H9 (cell line): ENCODE results near the gene AK5. TPM values are rescaled to one million over a fixed set of nuclear protein-coding genes. Genes with fewer than 3 reads are reported as not detected.

Experiments
- DNase-seq: peaks from one replicate; pipeline ENCODE4 v3.0.0-alpha.2; 2017
- H2AFZ ChIP-seq: one replicate; pipeline ENCODE4 v1.6.1; 2013; ENCODE audit warnings: mild to moderate bottlenecking, low read length, control low read depth, moderate library complexity
- H2AK5ac ChIP-seq: 2 replicates; pipeline ENCODE4 v1.6.1; 2013; ENCODE audit warnings: low read length, control low read depth, mixed read lengths; ENCODE audit not compliant: insufficient read length
- H2BK120ac ChIP-seq: one replicate; pipeline ENCODE4 v1.6.1; 2013; ENCODE audit warnings: low read depth, mild to moderate bottlenecking, low read length, control low read depth, inconsistent platforms; ENCODE audit not compliant: poor library complexity, severe bottlenecking
- H2BK12ac ChIP-seq: 2 replicates; pipeline ENCODE4 v1.6.1; 2013; ENCODE audit warnings: low read length, control low read depth, mixed read lengths, low read depth; ENCODE audit not compliant: insufficient read length
- H2BK15ac ChIP-seq: 2 replicates; pipeline ENCODE4 v1.6.1; 2013; ENCODE audit warnings: low read depth, low read length, control low read depth
- H2BK20ac ChIP-seq: one replicate; pipeline ENCODE4 v1.6.1; 2013; ENCODE audit warnings: low read depth, mild to moderate bottlenecking, low read length, control low read depth, inconsistent platforms; ENCODE audit not compliant: poor library complexity, severe bottlenecking
- H2BK5ac ChIP-seq: 2 replicates; pipeline ENCODE4 v1.6.1; 2013; ENCODE audit warnings: low read length, control low read depth, mixed read lengths; ENCODE audit not compliant: insufficient read length
- H3K14ac ChIP-seq: 2 replicates; pipeline ENCODE4 v1.6.1; 2013; ENCODE audit warnings: low read length, control low read depth; ENCODE audit not compliant: insufficient read depth
- H3K18ac ChIP-seq: 2 replicates; pipeline ENCODE4 v1.6.1; 2013; ENCODE audit warnings: low read depth, mild to moderate bottlenecking, mixed read lengths, low read length, control low read depth; ENCODE audit not compliant: insufficient read length
- H3K23ac ChIP-seq: 2 replicates; pipeline ENCODE4 v1.6.1; 2013; ENCODE audit warnings: low read length, control low read depth, mixed read lengths, low read depth; ENCODE audit not compliant: insufficient read length
- H3K23me2 ChIP-seq: 2 replicates; pipeline ENCODE4 v1.6.1; 2013; ENCODE audit warnings: low read depth, mild to moderate bottlenecking, mixed read lengths, low read length, control low read depth; ENCODE audit not compliant: insufficient read length, poor library complexity, severe bottlenecking
- H3K27ac ChIP-seq: 2 replicates; pipeline ENCODE4 v1.5.1; 2013; ENCODE audit warnings: low read length, control low read depth, mixed read lengths, low read depth; ENCODE audit not compliant: insufficient read length
- H3K27me3 ChIP-seq: 2 replicates; pipeline ENCODE4 v1.6.1; 2013; ENCODE audit warnings: low read length, control low read depth, inconsistent platforms; ENCODE audit not compliant: insufficient read depth
- H3K4ac ChIP-seq: 2 replicates; pipeline ENCODE4 v1.6.1; 2013; ENCODE audit warnings: low read depth, mild to moderate bottlenecking, control low read depth, inconsistent platforms, low read length, moderate library complexity
- H3K4me1 ChIP-seq: 2 replicates; pipeline ENCODE4 v1.6.1; 2013; ENCODE audit warnings: low read length, control low read depth, inconsistent platforms; ENCODE audit not compliant: insufficient read depth
- H3K4me2 ChIP-seq: 2 replicates; pipeline ENCODE4 v1.6.1; 2013; ENCODE audit warnings: low read length, control low read depth, mixed read lengths; ENCODE audit not compliant: insufficient read length, insufficient read depth
- H3K56ac ChIP-seq: 2 replicates; pipeline ENCODE4 v1.6.1; 2013; ENCODE audit warnings: low read depth, mild to moderate bottlenecking, mixed read lengths, low read length, control low read depth; ENCODE audit not compliant: insufficient read length
- H3K79me1 ChIP-seq: 2 replicates; pipeline ENCODE4 v1.6.1; 2013; ENCODE audit warnings: low read depth, mild to moderate bottlenecking, moderate library complexity, low read length, control low read depth, inconsistent platforms; ENCODE audit not compliant: insufficient read depth, poor library complexity, severe bottlenecking
- H3K79me2 ChIP-seq: 2 replicates; pipeline ENCODE4 v1.6.1; 2013; ENCODE audit warnings: low read length, control low read depth, inconsistent platforms; ENCODE audit not compliant: insufficient read depth
- H3K9ac ChIP-seq: 2 replicates; pipeline ENCODE4 v1.6.1; 2013; ENCODE audit warnings: low read length, control low read depth, mixed read lengths; ENCODE audit not compliant: insufficient read length; ENCODE audit errors: extremely low read depth
- H3K9me3 ChIP-seq: one replicate; pipeline ENCODE4 v1.6.1; 2013; ENCODE audit warnings: low read depth, low read length, inconsistent platforms; ENCODE audit not compliant: control insufficient read depth
- H3T11ph ChIP-seq: one replicate; pipeline ENCODE4 v1.6.1; 2013; ENCODE audit warnings: mild to moderate bottlenecking, low read length, control low read depth, inconsistent platforms
- H4K20me1 ChIP-seq: one replicate; pipeline ENCODE4 v1.6.1; 2013; ENCODE audit not compliant: control insufficient read depth, insufficient read length, insufficient read depth
- H4K5ac ChIP-seq: 2 replicates; pipeline ENCODE4 v1.6.1; 2013; ENCODE audit warnings: low read depth, mild to moderate bottlenecking, mixed read lengths, low read length, control low read depth; ENCODE audit not compliant: insufficient read length
- H4K8ac ChIP-seq: replicated peaks from 2 replicates; pipeline ENCODE4 v1.6.1; 2013; ENCODE audit warnings: low read length, control low read depth, mixed read lengths, low read depth; ENCODE audit not compliant: insufficient read length
- H4K91ac ChIP-seq: 2 replicates; pipeline ENCODE4 v1.6.1; 2013; ENCODE audit warnings: low read depth, mild to moderate bottlenecking, moderate library complexity, mixed read lengths, low read length, control low read depth; ENCODE audit not compliant: insufficient read length
- H3K27ac Mint-ChIP-seq, 3 experiments: 2 replicates in 2 of 3; 3 replicates in 1 of 3; pipeline ENCODE4 v1.8.0; 2020 to 2021; ENCODE audit warnings: mixed read lengths in 3 of 3, mild to moderate bottlenecking in 1 of 3, moderate library complexity in 1 of 3
- H3K27me3 Mint-ChIP-seq: 2 replicates; pipeline ENCODE4 v1.8.0; 2021; ENCODE audit warnings: low read depth, mild to moderate bottlenecking, moderate library complexity, mixed read lengths
- H3K36me3 Mint-ChIP-seq, 3 experiments: 2 replicates in 2 of 3; 3 replicates in 1 of 3; pipeline ENCODE4 v1.8.0; 2020 to 2021; ENCODE audit warnings: low read depth in 3 of 3, mixed read lengths in 3 of 3; ENCODE audit not compliant: insufficient read depth in 1 of 3
- H3K4me1 Mint-ChIP-seq, 2 experiments: 2 replicates each; pipeline ENCODE4 v1.8.0; 2020; ENCODE audit warnings: mixed read lengths in 2 of 2
- H3K4me3 Mint-ChIP-seq, 2 experiments: 2 replicates in 1 of 2; 3 replicates in 1 of 2; pipeline ENCODE4 v1.8.0; 2020 to 2021; ENCODE audit warnings: mild to moderate bottlenecking in 2 of 2, mixed read lengths in 2 of 2, moderate library complexity in 1 of 2
- H3K9me3 Mint-ChIP-seq, 2 experiments: 2 replicates in 1 of 2; 3 replicates in 1 of 2; pipeline ENCODE4 v1.8.0; 2020; ENCODE audit warnings: mild to moderate bottlenecking in 2 of 2, mixed read lengths in 2 of 2, moderate library complexity in 1 of 2
- WGBS: extraction: QIAGEN DNeasy Blood & Tissue Kit; methylation state at CpG from one replicate; pipeline ENCODE4 v1.1.7; 2013; ENCODE audit warnings: missing lambda C conversion rate, low lambda C conversion rate, mixed read lengths; ENCODE audit not compliant: insufficient read length; ENCODE audit errors: extremely low coverage; 5-methylcytosine and 5-hydroxymethylcytosine counted together
- total RNA-seq: library from RNA; stranded (reverse); gene quantifications from 2 replicates; pipeline ENCODE4 v1.2.1, GENCODE V29; 2021
- TF ChIP-seq, protein P1 (sequence below): fragments of 200-600 bp; sonication (generic); conservative IDR thresholded peaks from 3 replicates; pipeline ENCODE4 v1.8.0; 2021; ENCODE audit warnings: antibody characterized with exemption, mild to moderate bottlenecking

The AK5 gene
- total RNA-seq, 1 experiment from 2014 or later, result 2.5 TPM

DNA sequence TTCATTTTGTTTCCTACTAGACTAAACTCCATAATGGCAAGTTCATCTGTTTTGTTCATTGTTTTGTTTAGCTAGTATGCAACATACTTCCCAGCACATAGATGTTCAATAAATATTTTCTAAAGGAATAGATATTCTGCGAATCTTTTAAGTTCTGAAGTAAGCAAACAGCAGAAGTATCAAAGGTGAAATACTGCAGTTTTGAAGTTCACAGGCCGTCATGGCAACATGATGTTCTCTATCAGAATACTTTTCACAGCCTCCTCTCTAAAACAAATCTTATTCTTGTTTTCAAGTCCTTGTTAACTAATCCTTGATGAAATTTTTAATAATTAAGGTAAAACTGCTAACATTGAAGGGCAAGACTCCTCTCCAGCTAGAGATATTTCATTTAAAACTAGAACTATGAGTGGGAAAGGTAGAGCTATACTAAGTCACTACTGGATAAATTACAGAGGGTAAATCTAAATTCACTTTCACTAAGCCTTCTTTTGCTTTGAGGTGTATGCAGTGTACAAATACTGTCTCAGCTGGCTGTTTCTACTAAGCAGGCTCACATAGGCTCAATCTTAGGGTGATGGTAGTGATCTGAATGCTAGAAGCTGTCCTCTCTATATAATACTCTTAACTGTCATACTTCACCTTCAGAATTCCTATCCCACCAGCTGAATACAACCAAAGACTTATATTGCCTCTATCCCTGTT lies 303.9 kb downstream of the AK5 start:
- Histone ChIP-seq H3K4me2 (no peak overlapping the region), H3T11ph (no peak overlapping the region), H4K8ac (no peak overlapping the region), H2BK120ac (no peak overlapping the region), H3K23ac (no peak overlapping the region), H2AFZ (no peak overlapping the region), H4K20me1 (no peaks in the 10 kb centered on the region), H2AK5ac (no peak overlapping the region), H3K14ac (no peak overlapping the region), H3K18ac (no peak overlapping the region), H3K56ac (no peak overlapping the region), H2BK12ac (no peak overlapping the region), H2BK5ac (no peak overlapping the region), H3K9ac (no peak overlapping the region), H3K4me1 (no peaks in the 10 kb centered on the region), H3K9me3 (no peaks in the 10 kb centered on the region), H3K27ac (no peak overlapping the region), H3K27me3 (no peaks in the 10 kb centered on the region), H3K79me2 (no peaks in the 10 kb centered on the region; the same call in 1 of the 2 replicates), H3K4ac (no peak overlapping the region), H2BK20ac (no peak overlapping the region), H2BK15ac (no peak overlapping the region), H3K23me2 (no peaks in the 10 kb centered on the region), H3K79me1 (no peaks in the 10 kb centered on the region), H4K91ac (no peak overlapping the region), H4K5ac (no peak overlapping the region)
- H3K4me3 Mint-ChIP-seq, result no peak overlapping the region
- WGBS, result no CpG with 5 or more reads among the region's 2 CpGs
- TF ChIP-seq, protein P1, sequence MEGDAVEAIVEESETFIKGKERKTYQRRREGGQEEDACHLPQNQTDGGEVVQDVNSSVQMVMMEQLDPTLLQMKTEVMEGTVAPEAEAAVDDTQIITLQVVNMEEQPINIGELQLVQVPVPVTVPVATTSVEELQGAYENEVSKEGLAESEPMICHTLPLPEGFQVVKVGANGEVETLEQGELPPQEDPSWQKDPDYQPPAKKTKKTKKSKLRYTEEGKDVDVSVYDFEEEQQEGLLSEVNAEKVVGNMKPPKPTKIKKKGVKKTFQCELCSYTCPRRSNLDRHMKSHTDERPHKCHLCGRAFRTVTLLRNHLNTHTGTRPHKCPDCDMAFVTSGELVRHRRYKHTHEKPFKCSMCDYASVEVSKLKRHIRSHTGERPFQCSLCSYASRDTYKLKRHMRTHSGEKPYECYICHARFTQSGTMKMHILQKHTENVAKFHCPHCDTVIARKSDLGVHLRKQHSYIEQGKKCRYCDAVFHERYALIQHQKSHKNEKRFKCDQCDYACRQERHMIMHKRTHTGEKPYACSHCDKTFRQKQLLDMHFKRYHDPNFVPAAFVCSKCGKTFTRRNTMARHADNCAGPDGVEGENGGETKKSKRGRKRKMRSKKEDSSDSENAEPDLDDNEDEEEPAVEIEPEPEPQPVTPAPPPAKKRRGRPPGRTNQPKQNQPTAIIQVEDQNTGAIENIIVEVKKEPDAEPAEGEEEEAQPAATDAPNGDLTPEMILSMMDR, result no peak
- H3K27me3 Mint-ChIP-seq, result no peaks in the 10 kb centered on the region
- DNase-seq, result no peak
- H3K9me3 Mint-ChIP-seq, result no peaks in the 10 kb centered on the region
- no peak overlapping the region; a peak in 1 of 7 replicates for H3K27ac Mint-ChIP-seq
- no peaks in the 10 kb centered on the region for H3K4me1 Mint-ChIP-seq
- H3K36me3 Mint-ChIP-seq, result peaks cover under 1 to 18% (median 11%) of the 10 kb centered on the region in 3 experiments; a peak in 5 of 7 replicates
